HT1080 (cell line): ENCODE results near the gene ISM2. TPM values are rescaled to one million over a fixed set of nuclear protein-coding genes. Genes with fewer than 3 reads are reported as not detected.
"Not testable (repeated sequence)": the region's sequence is repeated elsewhere in the genome, so short reads cannot be mapped to it uniquely, and the experiment has no call there.

Experiments
- DNase-seq: peaks from one replicate; pipeline ENCODE4 v3.0.0-alpha.2; 2015; ENCODE audit warnings: low read depth
- polyA plus RNA-seq, 2 experiments: library from polyadenylated mRNA; depleted of rRNA; stranded (reverse); fragments of >200 nt; gene quantifications; 2 replicates each; pipeline ENCODE4 v1.2.3, GENCODE V29; 2015
- total RNA-seq: library from RNA; depleted of rRNA; stranded (reverse); fragments of >200 nt; shearing (Covaris generic); gene quantifications from 2 replicates; pipeline ENCODE4 v1.2.3, GENCODE V29; 2014; rRNA removed

ISM2 gene
- not detected in 2 replicates for total RNA-seq
- polyA plus RNA-seq (2015; cell fraction: cytosol; rRNA removed), result 0.33 and 0.44 TPM in 2 replicates
- 0.74 and 1.3 TPM in 2 replicates for polyA plus RNA-seq (2015; cell fraction: nucleus; rRNA removed)

DNA sequence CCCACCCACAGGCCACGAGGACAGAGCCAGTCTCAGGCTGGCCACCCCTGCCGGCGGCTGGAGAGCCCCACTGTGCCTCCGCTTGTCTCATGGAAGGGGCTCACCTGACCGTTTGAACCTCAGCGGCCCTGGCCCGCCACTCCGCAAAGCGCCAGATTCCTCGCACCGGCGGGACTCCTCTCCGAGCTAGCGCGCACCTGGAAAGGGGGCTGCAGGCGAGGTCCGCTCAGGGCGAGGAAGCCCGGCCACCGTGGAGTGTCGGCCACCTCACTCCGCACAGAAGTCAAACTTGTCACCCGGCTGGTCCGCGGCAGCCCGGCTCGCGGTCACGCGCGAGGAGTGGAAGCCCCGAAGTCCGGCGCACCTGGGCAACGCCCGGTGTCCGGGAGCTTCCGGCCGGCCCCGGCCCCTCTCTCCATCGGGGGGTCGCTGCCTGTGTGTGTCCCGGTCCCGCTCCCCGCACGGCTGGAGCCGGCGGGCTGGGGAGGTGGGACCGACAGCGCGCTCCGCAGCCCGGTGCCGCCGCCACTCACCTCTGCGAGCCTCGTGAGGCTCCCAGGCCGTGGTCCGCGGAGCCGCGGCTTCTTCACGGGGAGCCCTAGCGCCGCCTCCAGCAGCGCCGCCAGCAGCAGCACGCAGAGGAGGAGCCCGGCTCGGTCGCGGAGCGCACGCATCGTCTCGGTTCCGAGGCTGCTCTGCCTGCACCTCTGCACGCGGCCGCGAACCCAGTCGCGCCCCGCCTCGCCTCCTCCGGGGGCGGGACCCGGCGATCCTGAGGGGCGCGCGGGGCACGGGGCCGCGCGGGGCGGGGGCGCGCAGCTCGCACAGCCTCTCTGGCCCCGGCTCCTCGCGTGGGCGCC, at the start of gene ISM2:
ISM2 (minus strand) TSS at position 697 of the 860 bp plus-strand sequence; CDS start at position 674, 23 bp downstream.
- DNase-seq, result no peak

DNA sequence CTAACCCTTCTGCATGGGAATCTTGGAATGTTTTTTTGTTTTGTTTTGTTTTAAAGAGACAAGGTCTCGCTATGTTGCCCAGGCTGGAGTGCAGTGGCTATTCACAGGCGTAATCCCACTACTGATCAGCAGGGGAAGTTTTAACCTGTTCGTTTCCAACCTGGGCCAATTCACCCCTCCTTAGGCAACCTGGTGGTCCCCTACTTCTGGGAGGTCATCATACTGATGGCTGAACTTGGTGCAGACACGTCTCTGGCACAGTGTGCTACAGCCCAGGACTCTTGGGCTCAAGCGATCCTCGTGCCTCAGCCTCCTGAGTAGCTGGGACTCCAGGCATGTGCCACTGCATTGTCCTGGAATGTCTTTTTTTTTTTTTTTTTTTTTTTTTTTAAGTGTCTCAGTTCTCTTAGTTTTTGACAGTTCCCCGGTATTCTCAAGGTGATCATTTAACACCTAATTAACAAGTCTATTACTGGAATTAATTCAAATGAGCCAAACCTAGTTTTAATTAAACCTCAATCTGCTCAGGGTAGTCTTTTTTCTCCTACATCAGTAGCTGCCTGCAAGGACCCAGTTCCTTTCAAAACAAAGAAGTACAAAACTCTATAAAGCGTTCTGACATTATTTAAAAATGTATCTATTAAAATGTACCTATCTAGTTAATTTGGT, 49.0 kb upstream of the ISM2 start:
- DNase-seq, result no peak

DNA sequence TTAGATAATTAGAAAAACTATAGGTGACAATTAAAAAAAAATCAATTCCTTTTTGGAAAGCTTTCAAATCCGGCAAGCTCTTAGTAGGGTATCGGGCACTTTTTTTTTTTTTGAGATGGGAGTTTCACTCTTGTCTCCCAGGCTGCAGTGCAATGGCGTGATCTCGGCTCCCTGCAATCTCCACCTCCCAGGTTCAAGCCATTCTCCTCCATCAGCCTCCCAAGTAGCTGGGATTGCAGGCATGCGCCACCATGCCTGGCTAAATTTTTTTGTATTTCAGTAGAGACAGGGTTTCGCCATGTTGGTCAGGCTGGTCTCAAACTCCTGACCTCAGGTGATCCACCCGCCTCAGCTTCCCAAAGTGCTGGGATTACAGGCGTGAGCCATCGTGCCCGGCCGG, 46.6 kb upstream of the ISM2 start:
- not testable (repeated sequence) for DNase-seq

DNA sequence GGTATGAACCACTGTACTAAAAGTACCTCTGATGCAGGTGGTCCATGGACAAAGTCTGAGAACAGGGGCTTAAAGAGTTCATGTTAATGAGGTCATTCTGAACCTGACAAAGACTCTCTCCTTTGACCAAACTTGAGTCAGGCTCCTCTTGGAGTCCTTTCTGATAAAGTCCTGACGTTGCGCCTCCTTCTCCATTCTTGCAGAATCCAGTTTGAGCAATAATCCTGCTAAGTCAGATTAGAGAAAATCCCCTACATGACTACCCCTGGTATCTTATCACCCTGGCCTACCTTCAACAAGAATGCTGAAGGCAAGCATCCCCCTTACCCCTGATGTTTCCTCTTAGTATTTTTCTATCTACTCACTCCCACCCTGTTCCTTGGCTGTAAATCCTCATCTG, 46.0 kb upstream of the ISM2 start:
- DNase-seq, result no peak

DNA sequence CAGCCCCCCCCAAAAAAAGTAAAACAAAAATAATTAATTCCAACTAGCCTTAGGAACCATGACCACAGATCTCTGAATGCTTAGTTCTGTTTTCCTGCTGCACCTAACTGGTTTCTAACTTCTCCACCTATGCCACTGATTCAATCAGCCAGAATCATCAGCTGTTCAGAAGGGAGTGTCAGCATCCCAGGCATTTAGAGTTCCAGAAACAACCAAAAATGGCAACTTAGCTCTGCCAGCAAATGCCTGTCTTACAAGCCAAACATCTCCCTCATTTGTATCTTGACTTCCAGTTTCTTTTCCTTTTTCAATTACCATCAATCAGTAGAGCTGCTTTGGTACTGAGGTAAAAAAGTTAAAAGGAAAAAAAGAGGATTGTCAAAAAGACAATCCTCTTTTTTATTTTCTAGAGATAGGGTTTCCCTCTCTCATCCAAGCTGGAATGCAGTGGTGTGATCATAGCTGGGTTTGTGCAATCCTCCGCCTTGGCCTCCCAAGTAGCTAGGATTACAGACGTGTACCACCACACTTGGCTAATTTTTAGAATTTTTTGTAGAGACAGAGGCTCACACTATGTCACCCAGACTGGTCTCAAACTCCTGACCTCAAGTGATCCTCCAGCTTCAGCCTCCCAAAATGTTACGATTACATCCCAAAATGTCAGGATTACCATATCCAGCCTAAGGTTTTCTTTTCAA, 45.2 kb upstream of the ISM2 start:
- no peak for DNase-seq

DNA sequence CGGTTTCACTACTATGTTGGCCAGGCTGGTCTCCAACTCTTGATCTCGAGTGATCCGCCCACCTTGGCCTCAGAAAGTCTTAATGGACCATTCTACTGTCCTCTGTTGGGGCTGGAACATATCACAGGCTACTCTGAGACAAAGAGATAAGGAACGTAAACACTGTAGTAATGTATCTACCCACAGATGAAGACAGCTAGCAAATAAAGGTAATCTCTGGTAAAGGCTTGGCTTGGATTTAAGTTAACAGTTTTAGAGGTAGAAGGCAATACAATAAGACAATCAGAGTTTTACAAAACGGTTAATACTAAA, 44.6 kb upstream of the ISM2 start:
- DNase-seq, result no peak

DNA sequence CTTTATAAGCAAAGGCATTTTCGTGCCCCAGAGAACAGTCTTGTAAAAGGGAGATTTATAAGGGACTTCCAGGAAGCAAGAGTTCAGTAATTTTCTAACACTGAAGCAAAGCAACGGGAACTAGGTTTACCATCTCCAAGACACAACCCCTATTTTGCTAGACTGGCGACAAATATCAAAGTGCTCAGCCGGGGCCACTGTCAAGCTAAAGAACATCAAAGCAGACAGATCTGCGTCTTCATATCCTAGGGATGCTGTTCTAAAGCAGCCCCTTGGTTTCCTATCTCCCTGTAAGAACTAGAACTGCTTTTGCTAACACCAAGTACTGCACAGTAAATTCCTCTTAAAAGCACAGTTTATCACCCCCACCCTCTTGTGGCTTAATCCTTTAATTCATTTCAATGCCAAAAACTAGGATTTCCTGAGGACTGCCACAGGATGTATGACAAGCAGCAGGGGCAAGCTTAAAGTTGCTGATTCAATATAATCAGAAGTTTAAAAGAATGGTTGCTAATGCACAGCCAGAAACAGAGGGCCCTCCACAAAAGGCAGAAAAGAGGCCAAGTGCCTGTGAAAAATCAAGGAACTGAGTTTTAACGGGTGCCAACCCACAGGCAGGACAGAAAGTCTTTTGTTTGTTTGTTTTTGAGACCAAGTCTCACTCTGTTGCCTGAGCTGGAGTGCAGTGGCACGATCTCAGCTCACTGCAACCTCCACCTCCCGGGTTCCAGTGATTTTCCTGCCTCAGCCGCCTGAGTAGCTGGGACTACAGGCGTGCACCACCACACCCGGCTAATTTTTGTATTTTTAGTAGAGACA, 44.0 kb upstream of the ISM2 start:
- DNase-seq, result peak; percentile 11

DNA sequence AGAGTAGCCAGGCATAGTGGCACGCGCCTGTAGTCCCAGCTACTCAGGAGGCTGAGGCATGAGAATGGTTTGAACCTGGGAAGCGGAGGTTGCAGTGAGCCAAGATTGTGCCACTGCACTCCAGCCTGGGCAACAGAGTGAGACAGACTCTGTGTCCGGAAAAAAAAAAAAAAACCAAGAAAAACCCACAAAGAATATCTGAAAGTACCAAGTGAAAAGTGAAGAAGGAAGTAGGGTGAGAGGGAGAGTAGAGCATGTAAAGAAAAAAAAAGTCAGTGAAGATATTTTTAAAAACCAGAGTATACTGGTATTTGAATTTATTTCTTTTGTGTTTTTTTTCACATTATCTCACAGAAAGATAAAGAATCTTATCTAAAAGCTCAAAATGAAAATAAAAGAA, 43.3 kb upstream of the ISM2 start:
- no peak for DNase-seq

DNA sequence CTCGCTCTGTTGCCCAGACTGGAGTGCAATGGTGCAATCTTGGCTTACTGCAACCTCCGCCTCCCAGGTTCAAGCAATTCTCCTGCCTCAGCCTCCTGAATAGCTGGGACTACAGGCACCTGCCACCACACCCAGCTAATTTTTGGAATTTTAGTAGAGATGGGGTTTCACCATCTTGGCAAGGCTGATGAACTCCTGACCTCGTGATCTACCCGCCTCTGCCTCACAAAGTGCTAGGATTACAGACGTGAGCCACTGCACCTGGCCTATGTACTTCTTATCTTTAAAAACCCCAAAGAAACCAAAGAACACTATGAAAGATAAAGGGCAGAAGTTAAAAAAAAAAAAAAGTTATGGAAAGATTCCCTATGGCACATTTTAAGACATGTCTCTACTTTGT, 38.3 kb upstream of the ISM2 start:
- DNase-seq, result not testable (repeated sequence)

DNA sequence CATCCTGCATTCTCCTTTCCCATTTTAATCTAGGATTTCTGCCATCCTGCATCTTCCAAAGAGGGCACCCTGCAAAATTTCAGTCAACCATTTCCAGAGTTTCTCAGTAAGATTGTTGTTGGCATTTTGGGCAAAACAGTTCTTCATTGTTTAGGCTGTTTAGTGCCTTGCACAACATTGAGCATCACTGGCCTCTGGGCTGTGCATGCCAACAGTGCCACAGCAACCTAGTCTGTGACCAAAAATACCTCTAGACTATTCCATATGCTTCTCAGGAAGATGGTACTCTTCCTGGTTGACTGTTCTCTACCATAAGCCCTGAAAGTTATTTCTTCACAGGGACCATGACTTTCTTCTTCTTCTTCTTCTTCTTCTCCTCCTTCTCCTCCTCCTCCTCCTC, 32.5 kb upstream of the ISM2 start:
- DNase-seq, result no peak

DNA sequence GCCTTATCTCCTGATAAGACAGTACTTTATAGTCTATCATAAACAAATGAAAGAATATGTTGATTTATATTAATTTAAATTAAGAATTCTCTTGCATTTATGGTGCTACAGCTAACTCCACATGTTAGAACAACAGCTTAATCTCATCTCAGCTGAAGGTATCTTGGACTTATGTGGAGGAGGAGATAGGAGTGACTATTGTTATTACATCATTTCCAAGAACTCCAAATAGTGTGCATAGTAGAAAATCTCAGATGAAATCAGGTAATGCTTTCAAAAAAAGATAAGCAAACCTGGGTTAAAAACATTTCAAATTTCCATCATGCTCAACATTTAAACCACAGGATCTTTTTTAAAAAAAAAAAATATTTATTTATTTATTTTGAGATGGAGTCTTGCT, 31.3 kb upstream of the ISM2 start:
- DNase-seq, result no peak

DNA sequence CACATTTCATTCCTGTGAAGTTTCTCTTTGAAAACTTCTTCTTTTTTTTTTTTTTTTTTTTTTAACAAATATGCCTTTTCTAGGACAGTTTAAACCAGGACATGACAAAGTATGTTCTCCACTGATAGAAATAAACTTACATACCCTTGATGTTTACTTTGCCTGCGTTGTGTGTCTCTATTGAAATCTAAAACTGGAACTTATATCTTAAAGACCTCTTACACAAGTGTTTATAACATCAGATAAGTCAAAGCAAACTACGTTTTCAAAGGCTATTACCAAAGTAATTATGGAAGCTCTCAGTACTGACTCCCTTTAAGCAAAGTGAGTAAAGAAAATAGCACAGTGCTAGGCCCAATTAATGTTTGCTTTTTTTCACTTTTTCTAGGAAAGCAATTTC, 30.6 kb upstream of the ISM2 start:
- no peak for DNase-seq

DNA sequence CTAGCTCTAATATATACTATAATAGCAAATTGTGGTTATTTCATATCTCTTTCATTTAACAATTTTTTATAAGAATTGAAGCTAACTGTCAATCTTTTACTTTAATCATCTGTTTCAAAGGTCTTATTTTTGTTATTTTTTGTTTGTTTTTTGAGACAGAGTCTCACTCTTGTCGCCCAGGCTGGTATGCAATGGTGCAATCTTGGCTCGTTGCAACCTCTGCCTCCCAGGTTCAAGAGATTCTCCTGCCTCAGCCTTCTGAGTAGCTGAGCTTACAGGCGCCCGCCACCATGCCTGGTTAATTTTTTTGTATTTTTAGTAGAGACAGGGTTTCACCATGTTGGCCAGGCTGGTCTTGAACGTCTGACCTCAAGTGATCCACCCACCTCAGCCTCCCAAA, 30.1 kb upstream of the ISM2 start:
- not testable (repeated sequence) for DNase-seq

DNA sequence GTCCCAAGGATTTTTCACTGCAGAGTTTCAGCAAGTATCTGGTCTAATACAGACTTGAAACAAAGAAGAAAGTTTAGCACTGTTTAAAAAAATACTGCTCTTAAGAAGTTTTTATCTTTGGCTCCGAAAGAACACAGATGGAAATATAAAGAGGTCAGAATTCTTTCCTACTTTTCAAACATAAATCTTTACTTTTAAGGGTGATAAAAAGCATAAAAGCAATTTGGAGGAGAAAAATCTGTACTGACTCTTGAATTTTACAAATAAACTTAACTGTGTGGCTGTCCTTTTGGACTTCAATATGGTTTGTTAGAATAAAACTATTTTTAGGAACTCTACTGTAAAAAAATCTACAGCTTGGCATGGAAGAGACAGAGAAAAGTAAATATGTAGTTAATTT, 27.6 kb upstream of the ISM2 start:
- DNase-seq, result no peak

DNA sequence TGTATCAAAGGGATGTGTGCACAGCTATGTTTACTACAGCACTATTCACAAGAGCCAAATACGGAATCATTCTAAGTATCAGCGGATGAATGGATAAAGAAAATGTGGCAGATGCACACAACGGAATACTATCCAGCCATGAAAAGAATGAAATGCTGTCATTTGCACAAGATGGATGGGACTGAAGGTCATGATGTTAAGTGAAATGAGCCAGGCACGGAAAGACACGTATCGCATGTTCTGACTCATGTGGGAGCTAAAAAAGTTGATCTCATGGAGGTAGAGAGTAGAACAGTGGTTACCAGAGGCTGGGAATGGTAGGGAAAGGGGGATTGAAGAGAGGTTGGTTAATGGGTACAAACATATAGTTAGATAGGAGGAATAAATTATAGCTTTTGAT, 25.9 kb upstream of the ISM2 start:
- DNase-seq, result no peak

DNA sequence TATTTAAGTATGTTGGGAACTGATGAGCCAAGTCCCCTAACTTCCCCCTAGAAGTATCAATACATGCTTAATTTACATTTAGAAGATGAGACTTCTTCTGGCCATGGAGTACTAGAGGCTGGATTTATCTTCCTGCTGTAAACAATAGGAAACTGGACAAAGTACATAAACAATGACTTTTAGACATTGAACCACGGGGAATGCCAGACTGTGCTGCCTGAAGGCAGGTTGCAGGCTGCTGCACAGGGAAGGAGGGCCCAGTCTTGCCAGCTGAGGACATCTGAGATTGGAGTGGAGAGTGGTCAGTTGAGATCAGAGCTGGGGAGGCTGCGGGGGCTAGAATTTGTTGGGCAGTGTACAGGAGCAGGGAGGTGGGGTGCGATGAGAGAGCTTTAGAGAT, 24.5 kb upstream of the ISM2 start:
- DNase-seq, result no peak

DNA sequence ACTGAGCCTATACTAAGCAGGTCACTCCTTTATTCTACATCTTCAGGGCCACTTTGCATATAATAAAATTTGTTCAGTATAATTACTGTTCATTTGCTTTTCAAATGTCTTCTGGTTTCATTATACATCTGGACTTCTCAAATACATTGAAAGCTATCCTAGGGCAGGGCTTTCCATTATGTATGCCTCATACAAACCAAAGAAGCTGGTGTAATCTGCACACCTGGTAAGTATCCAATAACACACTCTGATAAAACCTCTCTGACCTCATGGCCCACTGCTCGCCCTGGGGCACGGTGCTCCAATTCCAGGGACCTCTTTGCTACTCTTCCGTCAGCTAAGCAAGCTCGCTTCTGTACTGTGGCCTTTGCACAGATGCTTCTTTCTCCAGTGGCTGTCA, 21.9 kb upstream of the ISM2 start:
- no peak for DNase-seq

DNA sequence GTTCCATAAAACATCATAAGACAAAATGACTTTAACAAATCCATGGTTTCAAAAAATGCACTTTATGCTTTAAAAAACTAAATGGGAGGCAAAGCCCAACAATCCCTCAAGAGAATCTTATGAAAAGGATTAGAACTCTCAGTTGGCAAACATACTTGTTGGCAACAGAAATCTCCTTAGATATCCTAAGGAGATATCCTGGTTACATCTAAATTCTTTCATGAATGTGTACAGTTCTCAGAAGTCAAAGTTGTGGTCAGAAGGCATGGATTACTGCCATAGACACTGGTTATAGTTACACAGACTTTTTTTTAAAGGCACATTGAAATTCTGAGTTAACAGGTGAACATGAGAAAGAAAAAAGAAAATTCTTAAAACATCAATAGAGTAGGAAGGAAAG, 17.5 kb upstream of the ISM2 start:
- DNase-seq, result no peak

DNA sequence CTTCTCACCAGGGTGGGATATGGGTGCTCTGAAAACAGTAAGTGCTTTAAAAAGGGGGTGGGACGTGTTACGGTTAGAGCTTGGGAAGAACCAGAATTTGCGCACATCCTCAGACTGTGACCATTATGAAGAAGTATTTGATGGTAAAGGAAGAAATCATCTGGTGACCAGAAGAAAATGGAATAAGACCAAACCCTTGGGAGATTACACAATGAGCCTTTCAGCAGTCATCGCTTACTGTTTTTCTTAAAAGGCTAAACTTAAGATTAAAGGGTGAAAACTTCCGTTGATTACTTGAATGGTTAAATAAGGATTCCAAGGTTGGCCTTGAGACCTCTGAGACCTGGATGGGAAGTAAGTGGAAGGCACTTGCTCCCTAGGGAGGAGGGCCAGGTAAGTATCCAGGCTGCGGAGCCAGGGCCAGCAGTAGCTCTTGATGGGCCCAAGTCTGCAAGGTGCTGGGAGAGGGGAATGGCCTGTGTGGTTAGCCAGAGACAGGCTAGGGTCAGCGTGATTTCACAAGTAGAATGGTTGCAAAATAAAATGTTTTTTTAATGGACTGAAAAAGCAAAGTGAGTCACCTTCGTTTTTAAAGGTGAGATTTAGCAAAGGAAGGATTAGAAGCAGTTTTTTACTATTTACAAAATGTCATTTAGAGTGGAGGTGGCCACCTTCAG, 13.0 kb upstream of the ISM2 start:
- no peak for DNase-seq

DNA sequence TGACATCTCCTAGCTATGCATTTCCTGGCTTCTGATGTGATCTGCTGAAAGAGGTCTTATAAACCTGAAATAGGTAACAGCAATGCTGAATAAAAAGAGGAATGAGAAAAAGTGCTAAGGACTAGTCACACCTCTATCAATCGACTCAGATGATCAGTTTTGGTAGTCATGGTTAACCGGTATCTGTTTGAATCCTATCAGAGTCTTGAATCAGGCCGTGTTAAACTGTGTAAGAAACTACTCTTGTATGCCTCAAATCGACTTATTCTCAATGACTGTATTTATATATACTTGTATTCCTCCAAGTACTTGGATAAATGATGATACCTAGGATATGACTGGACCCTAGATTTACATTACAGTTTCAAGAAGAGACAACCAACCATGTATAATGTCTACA, 10.8 kb upstream of the ISM2 start:
- no peak for DNase-seq

DNA sequence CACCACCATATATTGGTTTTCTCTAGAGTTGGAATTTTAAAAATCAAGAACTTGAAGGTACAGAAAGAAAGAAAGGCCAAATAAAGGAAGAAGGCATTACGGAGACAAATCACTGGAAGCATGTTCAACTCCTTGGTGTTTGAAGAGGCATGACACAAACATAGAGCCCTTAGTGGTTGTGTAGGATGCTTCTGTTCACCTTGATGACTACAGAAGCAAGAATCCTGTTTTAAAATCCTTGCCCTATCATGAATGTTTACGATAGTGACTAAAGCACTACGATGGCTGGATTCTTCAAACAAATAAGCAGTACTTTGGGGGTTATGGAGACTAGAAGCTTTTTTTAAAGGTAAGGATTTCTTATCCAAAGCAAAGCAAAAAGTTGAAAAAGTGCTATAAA, 10.3 kb upstream of the ISM2 start:
- no peak for DNase-seq
